SK-N-SH (cell line): ENCODE results near the gene MCM10.

ENCODE experiments used
- CTCF ChIP-seq: fragments of 200-600 bp; sonication (generic); IDR thresholded peaks from 2 replicates; pipeline ENCODE4 v1.6.1; 2017; ENCODE audit warnings: antibody characterized with exemption, mild to moderate bottlenecking, moderate library complexity
- MAX ChIP-seq: IDR thresholded peaks from 2 replicates; pipeline ENCODE4 v1.4.0; 2012; ENCODE audit warnings: low read depth
- NFIC ChIP-seq: IDR thresholded peaks from 2 replicates; pipeline ENCODE4 v1.4.0; 2012; ENCODE audit warnings: borderline replicate concordance
- TAF1 ChIP-seq: IDR thresholded peaks from 2 replicates; pipeline ENCODE4 v1.6.1; 2012; ENCODE audit warnings: low read depth, mild to moderate bottlenecking, low read length, moderate library complexity, borderline replicate concordance
- YY1 ChIP-seq: IDR thresholded peaks from 2 replicates; pipeline ENCODE4 v1.4.0; 2012; ENCODE audit warnings: low read depth, mild to moderate bottlenecking

DNA sequence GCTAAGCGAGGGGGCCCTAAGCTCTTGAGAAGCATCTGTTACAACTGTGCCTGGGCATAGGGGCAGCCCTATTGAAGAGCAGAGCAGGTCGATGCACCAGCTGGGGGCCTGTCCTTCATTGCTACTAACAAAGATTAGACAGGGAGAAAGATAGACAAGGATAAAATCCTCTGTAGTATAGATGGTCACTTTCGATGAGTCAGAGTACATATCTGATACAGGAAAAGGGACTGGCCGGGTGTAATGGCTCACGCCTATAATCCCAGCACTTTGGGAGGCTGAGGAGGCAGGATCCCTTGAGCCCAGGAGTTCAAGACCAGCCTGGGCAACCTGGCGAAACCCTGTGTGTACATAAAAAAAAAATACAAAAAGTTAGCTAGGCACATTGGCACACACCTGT lies 47.8 kb upstream of the MCM10 start:
- no peak for TF ChIP-seq CTCF
- no peak for TF ChIP-seq MAX
- TF ChIP-seq YY1 = no peak
- no peak for TF ChIP-seq TAF1
- no peak for TF ChIP-seq NFIC
